GM12891 (cell line): ENCODE measurements around the gene AP5Z1.

Experiments
- POLR2A ChIP-seq: IDR thresholded peaks from 2 replicates; pipeline ENCODE4 v1.6.1; 2011; ENCODE audit warnings: low read depth, low read length, control low read depth
- POLR2AphosphoS5 ChIP-seq: IDR thresholded peaks from 2 replicates; pipeline ENCODE4 v1.6.1; 2011; ENCODE audit warnings: low read depth, low read length, control low read depth
- TAF1 ChIP-seq: IDR thresholded peaks from 2 replicates; pipeline ENCODE4 v1.6.1; 2011; ENCODE audit warnings: low read depth, low read length, control low read depth

GRCh38 chr7:4838626-4839334 lies 63.4 kb downstream of the AP5Z1 start:
- TF ChIP-seq POLR2AphosphoS5 (no peak), POLR2A (no peak), TAF1 (no peak)
